NT2/D1 (cell line): ENCODE results near the gene AKR1D1.

ENCODE experiments used
- SUZ12 ChIP-seq: IDR thresholded peaks from 2 replicates; pipeline ENCODE4 v1.6.1; 2011; ENCODE audit not compliant: insufficient read length, insufficient read depth; ENCODE audit errors: extremely low read depth
- YY1 ChIP-seq: IDR thresholded peaks from 2 replicates; pipeline ENCODE4 v1.6.1; 2011; ENCODE audit not compliant: insufficient read length, insufficient read depth
- ZNF274 ChIP-seq: IDR thresholded peaks from 2 replicates; pipeline ENCODE4 v1.6.1; 2011; ENCODE audit warnings: mild to moderate bottlenecking, low read depth, low read length

GRCh38 chr7:138125119-138125518 is 48.9 kb downstream of the AKR1D1 start:
- TF ChIP-seq YY1 (no peak), SUZ12 (no peak), ZNF274 (no peak)
